ENCODE results near the gene EPHA1.
A peak's percentile ranks its signal among the peaks of the same experiment; 100 is the strongest.
"Not testable (repeated sequence)": the region's sequence is repeated elsewhere in the genome, so short reads cannot be mapped to it uniquely, and the experiment has no call there.

EPHA1 gene

DNA sequence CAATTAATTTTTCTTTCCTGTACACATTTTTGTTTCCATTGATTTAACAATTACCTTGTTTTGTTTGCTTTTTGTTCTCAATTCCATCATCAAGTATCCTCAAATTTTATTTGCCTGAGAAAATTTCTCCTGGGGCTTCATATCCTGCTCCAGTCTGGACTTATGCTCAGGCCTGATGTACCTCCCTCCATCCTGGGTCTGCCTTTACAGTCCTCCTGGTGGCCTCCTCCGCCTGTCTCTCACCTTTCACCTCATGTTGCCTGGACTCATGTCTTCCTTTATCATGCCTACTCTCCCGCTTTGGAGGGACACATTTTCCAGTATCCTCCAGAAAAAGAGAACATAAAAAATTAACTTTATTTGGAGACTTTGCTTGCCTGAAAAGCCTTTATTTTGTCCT is 22.5 kb upstream of the EPHA1 start:
- DNase-seq = no peak

DNA sequence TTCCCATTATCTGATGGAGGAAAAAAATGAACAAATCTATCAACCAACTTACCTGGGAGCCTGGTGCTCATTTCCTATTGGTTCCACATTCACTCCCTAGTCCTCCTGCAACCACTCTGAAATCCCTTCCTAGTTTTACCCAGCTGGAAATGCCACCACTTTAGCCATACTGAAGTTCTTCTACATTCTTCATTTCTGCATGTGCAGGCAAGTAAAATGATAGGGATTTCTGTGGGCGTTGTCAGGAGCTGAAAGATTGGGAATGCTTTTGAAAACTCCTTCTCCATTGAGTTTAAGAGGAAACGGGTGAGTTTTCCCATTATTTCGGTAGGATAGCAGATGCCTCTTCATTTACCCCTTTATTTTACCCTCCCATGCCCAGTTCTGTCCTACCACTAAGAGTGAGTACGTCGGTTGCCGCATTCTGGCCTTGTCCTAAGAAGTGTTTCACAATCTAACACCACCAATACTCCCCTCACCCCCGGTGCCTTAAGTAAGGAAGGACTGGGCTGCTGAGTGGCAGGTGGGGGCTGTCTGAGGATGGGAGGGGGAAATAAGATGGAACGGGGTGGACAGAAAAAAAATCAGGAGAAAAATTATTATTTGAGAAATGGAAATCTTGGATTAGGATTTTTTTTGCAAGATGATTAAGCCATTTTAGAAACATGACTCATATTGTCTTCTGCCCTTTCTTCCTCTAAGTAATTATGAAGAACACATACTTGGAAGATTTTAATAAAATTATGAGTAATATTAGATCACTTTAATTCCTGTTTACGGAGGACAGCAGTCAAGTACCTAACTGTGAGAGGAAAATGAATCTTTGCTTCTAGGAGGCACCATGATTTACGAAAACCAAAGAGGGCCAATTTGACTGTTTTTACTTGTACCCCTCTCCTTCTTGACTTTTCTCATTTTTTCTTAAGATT is 21.4 kb upstream of the EPHA1 start:
- no peak for DNase-seq

- DNase-seq = no peak
Measured at GRCh38 chr7:143426479-143427142, 18.0 kb upstream of the EPHA1 start.

- DNase-seq = not testable (repeated sequence)
Measured at GRCh38 chr7:143424476-143424875, 15.8 kb upstream of the EPHA1 start.

- no peak for DNase-seq
Measured at GRCh38 chr7:143422033-143422432, 13.4 kb upstream of the EPHA1 start.

- DNase-seq = not testable (repeated sequence)
Measured at GRCh38 chr7:143420624-143421023, 12.0 kb upstream of the EPHA1 start.

GRCh38 chr7:143419880-143420279 is 11.2 kb upstream of the EPHA1 start:
- no peak for DNase-seq

DNA sequence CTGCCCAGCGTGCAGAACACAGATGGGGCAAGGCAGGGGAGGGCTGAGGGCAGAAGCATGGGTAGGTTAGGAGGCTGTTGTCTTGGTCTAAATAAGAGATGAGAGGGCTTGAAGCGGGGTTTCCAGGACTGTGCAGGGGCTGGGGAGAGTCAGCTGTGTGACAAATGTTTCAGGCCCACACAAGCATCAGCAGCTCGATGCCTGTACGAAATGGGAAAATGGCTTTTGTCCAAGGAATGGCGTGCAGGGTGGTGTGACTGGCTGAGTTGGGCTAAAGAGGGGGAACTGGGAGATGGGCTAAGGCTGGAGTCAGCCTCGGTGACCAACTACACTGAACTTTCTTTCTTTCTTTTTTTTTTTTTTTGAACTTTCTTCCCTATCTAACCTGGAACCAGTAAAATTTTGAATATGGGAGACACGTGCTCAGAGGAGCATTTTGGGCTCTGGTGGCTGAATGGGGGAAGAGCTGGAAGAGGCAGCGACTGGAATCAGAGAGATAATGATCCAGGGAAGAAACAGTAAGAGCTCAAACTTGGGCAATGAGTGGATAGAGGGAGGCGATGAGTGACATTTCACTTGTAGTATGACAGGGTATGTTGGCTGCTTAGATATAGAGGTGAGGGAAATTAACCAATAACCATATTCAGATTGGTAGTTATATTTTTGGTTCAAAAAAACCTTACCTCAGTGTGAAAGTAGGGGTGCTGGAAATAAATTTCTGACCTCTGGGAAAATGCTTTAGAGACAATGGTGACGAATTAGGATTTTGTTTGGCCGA is 10.2 kb upstream of the EPHA1 start:
- DNase-seq = no peak

GRCh38 chr7:143417734-143418383 is 9.2 kb upstream of the EPHA1 start:
- DNase-seq = no peak

DNA sequence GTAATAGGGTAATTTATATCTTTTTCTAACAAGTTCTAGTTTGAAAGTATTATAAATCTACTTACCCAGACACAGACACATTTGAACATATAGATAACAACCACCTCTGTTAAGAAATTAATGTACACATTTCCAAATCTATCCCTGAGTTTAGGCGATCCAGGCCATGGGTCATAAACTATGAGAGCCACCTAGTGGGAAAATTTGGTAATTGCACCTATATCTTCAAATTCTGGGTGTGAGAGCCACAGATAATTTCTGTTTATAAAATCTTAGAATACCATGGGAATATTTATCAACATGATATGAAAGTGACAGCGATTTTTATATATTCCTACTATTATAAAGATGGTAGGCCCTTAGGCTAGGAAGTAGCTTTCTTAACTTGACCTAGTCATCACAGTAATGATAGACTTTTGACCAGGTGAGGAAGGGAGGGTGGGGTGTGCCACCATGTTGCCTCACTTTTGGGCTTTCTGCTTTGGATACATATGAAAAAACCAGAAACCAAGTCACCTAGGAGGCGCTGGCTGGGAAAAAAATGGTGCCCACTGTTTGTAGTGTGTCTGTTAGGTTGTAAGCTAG is 8.0 kb upstream of the EPHA1 start:
- peak in 2 of 56 donors; percentile 12 to 22 for DNase-seq

- DNase-seq = no peak
Measured at GRCh38 chr7:143415742-143416397, 7.2 kb upstream of the EPHA1 start.

DNA sequence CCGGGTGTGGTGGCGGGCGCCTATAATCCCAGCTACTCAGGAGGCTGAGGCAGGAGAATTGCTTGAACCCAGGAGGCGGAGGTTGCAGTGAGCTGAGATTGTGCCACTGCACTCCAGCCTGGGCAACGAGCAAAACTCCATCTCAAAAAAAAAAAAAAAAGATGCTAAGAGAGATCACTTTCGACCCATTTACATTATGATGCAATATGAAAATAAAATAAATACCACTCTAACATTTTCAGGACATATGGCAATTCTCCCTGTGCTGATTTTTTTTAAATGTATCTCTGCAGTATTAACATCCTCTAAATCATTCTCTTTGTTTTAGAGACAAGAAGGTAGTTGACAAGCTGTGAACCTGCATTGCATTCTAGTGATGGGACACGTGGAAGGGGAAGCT is 6.6 kb upstream of the EPHA1 start:
- DNase-seq = not testable (repeated sequence)

DNA sequence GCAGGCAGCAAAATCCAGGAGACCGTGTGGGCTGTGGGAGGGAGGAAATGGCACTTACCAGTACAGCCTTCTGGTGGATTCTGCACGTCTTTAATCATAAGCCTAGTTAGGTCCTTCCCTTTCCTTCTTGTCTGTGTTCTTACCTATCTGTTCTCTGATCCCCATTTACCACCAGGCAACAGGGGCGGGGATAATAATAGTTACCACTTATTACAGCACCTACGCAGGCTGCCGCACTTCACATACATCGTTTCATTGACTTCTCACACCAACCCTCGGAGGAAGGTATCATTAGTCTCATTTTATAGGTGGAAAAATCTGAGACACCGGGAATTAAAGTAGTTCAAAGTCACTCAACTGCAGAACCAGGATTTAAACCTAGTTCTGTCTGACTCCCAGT is 4.5 kb upstream of the EPHA1 start:
- DNase-seq = no peak

GRCh38 chr7:143411976-143412708 is 3.5 kb upstream of the EPHA1 start:
- DNase-seq = no peak

DNA sequence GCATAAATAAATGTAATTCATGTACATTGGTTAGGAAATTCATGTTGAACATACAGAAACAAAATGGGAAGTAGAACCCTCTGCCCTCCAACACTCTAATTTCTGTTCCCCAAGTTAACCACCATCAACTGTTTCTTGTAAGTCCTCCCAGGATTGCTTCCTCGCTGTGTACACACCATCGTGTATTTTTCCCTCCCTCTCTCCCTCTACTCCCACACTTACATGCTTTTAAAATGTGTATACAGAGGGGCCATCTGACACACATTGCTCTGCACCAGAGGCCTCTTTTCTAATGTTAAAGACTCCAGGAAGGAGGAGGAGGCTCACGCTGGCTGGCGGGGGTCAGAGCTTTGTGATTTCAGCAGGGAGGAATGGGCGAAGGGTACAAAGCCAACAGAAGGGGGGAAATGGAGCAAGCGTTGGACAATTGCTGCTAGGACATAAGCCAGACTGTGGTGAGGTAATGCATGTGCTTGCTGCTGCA is 1.9 kb upstream of the EPHA1 start:
- DNase-seq = no peak

DNA sequence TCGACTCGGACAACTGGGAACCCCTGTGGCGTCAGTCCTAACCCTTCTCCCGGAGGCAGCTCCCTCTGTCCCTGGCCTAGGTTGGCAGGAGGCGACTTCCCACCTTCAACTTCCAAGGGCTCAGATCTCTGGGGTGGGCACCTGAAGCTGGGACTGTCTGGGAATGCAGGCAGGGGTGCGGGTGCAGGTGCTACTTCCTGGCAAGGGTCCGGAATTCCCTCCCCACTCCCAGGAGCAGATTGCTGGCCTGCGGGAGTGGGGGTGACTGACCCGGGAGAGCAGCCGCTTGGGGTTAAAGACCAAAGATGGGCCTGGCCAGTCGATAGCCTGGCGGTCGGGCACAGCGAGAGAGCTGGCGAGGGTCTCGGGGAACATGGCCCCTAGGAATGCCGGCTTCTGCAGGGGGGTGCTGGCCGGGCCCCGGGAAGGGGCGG is 387 bp downstream of the EPHA1 start:
- no peak for DNase-seq

- DNase-seq = no peak
Measured at GRCh38 chr7:143407287-143408251, 1.1 kb downstream of the EPHA1 start.

DNA sequence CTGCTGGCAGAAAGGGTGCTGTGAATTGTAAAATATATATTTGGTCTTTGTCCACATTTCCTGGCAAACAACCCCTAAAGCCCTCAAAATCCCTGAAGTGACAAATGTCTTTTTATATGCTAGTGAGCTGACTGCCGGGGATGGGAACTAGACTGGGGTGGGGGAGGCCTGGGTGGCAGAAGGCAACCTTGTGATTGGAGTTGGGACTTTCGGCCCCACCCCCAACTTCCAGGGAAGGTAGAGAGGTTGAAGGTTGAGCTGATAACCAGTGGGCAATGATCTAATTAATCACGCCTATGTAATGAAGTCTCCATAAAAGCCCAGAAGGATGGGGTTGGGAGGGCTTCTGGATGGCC is 2.7 kb downstream of the EPHA1 start:
- DNase-seq = no peak
